GM12801 (cell line): ENCODE data around the gene MED23.

Experiments used
- TF ChIP-seq, protein P1 (sequence below): IDR thresholded peaks from one replicate; pipeline ENCODE4 v1.5.1; 2011; ENCODE audit warnings: control low read depth; ENCODE audit not compliant: insufficient read length; ENCODE audit errors: extremely low read depth

Gene MED23

GRCh38 chr6:131646249-131646670 is 18.2 kb upstream of the MED23 start:
- TF ChIP-seq, protein P1, sequence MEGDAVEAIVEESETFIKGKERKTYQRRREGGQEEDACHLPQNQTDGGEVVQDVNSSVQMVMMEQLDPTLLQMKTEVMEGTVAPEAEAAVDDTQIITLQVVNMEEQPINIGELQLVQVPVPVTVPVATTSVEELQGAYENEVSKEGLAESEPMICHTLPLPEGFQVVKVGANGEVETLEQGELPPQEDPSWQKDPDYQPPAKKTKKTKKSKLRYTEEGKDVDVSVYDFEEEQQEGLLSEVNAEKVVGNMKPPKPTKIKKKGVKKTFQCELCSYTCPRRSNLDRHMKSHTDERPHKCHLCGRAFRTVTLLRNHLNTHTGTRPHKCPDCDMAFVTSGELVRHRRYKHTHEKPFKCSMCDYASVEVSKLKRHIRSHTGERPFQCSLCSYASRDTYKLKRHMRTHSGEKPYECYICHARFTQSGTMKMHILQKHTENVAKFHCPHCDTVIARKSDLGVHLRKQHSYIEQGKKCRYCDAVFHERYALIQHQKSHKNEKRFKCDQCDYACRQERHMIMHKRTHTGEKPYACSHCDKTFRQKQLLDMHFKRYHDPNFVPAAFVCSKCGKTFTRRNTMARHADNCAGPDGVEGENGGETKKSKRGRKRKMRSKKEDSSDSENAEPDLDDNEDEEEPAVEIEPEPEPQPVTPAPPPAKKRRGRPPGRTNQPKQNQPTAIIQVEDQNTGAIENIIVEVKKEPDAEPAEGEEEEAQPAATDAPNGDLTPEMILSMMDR = no peak

DNA sequence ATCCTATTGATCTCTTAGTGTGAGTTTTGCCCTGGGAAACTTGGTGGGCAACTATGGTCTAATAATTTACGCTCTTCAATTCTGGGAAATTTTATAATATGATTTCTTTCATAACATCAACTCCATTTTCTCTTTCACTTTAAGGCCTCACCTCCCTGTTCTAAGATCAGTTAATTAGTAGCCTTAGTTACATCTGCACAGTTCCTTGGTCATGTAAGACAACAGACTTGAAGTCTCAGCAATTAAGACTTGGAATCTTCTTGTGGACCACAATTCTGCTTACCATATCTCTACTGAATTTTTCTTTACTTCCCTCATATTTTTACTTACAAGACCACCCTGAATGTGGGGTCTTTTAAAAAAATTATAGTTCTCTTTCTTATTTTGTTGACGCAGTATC is 17.8 kb upstream of the MED23 start:
- TF ChIP-seq, protein P1 = no peak

GRCh38 chr6:131644921-131645320 is 16.9 kb upstream of the MED23 start:
- TF ChIP-seq, protein P1 = no peak

DNA sequence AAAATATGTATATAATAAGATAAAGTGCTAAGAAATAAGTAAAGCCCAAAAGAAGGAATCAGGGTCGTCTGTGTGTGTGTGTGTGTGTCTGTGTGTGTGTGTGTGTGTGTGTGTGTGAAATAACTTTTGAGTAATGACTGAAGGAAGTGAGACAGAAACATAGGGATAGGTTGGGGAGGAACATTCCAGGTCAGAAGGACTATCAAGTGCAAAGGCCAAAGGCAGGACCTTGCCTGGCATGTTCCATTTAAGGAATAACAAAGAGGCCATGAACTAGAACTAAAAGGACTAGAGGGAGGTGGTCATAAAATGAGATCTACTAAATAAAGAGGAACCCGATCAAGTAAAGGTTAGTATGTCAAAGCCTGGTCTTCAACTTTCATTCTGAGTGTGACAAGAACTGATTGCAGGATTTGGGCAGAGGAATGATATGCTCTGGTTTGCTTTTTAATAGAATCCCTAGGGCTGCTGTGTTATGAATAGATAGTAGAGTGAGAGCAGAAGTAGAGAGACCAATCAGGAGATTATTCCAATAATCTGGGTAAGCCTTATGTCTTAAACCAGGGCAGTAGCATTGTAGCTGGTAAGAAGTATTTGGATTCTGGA is 15.9 kb upstream of the MED23 start:
- TF ChIP-seq, protein P1 = no peak

DNA sequence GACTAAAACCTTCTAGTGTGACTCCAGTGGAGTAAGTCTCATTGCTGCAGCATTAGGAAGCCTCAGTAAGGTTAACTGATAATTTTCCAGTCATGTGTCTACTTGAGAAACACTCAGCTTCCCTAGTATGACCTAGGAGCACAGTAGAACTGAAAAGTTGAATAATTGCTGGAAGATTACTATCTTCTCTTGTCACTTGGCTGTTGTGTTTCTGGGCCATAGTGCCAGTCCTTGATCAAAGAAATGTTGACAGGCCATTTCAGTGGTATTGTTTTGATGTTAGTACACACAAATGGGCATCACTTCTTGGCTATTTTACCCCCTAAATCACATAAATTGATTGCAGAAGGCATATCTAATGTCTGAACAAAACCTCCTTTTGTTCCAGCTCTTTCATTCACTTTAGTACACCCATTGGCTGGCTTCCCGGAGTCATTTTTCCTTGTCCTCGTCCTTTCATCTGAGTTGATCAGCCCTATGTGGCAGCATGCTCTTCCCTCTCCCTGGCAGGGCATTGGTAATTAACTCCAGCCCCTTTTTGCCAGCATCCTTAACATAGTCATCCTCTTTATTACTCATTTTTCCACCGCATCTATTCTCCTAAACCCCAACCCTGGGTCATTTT is 15.1 kb upstream of the MED23 start:
- TF ChIP-seq, protein P1 = no peak

DNA sequence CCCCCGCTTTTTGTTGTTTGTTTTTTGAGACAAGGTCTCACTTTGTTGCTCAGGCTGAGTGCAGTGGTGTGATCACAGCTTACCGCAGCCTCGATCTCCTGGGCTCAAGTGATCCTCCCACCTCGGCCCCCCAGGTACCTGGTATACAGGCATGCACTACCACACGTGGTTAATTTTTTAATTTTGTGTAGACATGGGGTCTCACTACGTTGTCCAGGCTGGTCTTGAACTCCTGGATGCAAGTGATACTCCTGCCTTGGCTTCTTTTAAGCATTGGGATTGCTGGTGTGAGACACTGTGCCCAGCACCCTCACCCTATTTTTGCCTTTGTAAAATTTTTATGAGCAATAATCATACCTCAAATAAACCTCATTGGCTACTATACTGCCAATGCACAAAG is 14.5 kb upstream of the MED23 start:
- TF ChIP-seq, protein P1 = no peak

- TF ChIP-seq, protein P1 = no peak
These were observed 13.5 kb upstream of the MED23 start for GRCh38 chr6:131641554-131641953.
